ENCODE data around the gene TANC1. TPM values are rescaled to one million over a fixed set of nuclear protein-coding genes. Genes with fewer than 3 reads are reported as not detected.

Gene TANC1
- total RNA-seq, 2 experiments from 2014 or later = 0.89 to 1.1 TPM

- H3K27me3 Mint-ChIP-seq = peaks cover 1% of the 10 kb centered on the region
- ATAC-seq (no peak), DNase-seq (no peak)
- CTCF ChIA-PET = interaction anchor here (1.0 to 1.8 kb wide), 5 partner anchors 10 to 122 kb away, joined by 4 to 7 read pairs (median 4); no protein-coding TSS in a partner anchor
- intact Hi-C loops (cut with DNase I, micrococcal nuclease) = no loop called here
- H3K4me1 Mint-ChIP-seq = peaks cover 2% of the 10 kb centered on the region
- no peaks in the 10 kb centered on the region for H3K9me3 Mint-ChIP-seq (ENCODE audit: low read depth)
- POLR2A ChIA-PET = interaction anchor here (0.7 kb wide), 1 partner anchor 11 kb away, joined by 3 read pairs; no protein-coding TSS in a partner anchor
- no peak overlapping the region for H3K27ac Mint-ChIP-seq
- H3K4me3 Mint-ChIP-seq = no peak overlapping the region
- no peaks in the 10 kb centered on the region for H3K36me3 Mint-ChIP-seq (ENCODE audit: low read depth)
Measured at GRCh38 chr2:158996378-158996993, 28.0 kb downstream of the TANC1 start.

DNA sequence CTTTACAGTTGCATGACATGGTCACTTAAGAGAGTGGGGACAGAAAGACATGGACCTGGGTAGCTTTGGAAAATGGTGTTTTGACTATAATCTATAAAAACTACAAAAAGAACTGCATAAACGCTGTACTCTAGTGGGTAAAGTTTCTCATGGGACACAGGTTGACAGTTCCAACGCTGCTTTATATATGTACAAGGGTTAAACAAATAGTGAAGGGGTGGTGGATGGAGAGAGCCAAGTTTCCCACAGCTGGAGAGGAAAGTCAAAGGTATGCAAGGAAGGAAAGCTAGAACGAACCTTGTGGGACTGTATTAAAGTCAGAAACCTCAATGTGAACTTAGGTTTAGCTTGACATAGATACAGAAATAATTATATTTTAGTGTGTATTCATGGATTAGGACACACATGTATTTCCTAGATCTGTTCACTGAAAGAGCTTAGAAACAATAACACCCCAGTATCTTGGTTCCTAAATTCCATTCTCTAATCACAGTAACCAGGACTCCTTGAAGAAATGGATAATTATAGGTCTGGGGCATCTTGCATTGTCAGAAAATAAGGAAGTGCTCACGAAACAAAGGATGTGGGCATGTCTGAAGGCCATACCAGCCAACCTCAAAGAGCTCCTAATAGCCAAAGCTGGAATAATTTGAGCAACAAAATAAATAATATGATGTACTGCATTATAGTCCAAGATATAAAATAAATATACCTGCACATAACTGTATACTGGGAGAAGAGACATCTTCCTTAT is 28.8 kb downstream of the TANC1 start:
- ATAC-seq = no peak
- H3K36me3 Mint-ChIP-seq (ENCODE audit: low read depth) = no peaks in the 10 kb centered on the region
- no peak overlapping the region for H3K27ac Mint-ChIP-seq
- no peak overlapping the region for H3K4me3 Mint-ChIP-seq
- DNase-seq = no peak
- peaks cover 1% of the 10 kb centered on the region for H3K27me3 Mint-ChIP-seq
- intact Hi-C loops (cut with DNase I, micrococcal nuclease) = no loop called here
- ChIA-PET POLR2A (interaction anchor here (0.7 kb wide), 1 partner anchor 12 kb away, joined by 3 read pairs; no protein-coding TSS in a partner anchor), CTCF (interaction anchor here (1.0 to 1.8 kb wide), 5 partner anchors 9 to 122 kb away, joined by 4 to 7 read pairs (median 4); no protein-coding TSS in a partner anchor)
- peaks cover 2% of the 10 kb centered on the region for H3K4me1 Mint-ChIP-seq
- no peaks in the 10 kb centered on the region for H3K9me3 Mint-ChIP-seq (ENCODE audit: low read depth)

DNA sequence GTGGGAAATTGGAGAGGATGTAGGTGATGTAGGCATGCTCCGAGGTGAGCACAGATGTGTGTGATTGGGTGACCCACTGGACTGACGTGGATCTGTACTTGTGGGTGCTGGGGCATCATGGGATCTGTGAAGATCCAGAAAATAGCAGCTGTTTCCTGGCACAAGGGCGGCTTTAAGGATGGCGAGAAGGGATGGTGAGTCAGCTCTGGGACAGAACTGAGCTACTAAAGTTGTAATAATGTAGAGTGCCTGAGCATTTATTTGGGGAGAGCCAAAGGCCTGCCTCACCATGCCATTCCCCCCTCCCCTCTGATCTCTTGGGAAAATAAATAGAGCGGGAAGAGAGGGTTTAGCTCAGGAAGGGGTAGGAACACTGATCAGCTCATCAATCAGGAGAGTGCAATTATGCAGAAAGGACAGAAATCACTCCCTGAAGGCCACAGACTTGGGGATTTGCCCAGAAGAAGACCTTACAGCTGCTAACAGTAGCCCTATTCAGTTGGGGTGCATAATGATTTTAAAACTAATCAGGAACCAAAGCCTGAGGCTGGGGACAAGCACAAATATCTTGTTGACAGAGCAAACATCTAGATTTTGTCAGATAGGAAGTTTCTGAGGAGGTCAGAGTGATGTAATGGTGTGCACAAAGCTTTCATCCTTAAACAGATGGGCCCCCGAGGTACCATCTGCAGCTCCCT is 30.3 kb downstream of the TANC1 start:
- no peaks in the 10 kb centered on the region for H3K36me3 Mint-ChIP-seq (ENCODE audit: low read depth)

GRCh38 chr2:158999458-158999857 is 31.0 kb downstream of the TANC1 start:
- POLR2A ChIA-PET = no interaction called here
- CTCF ChIA-PET = no interaction called here
- ATAC-seq = no peak
- no peak overlapping the region for H3K27ac Mint-ChIP-seq
- no peak for DNase-seq
- intact Hi-C loops (cut with DNase I, micrococcal nuclease) = no loop called here
- no peaks in the 10 kb centered on the region for H3K9me3 Mint-ChIP-seq (ENCODE audit: low read depth)
- peaks cover 1% of the 10 kb centered on the region for H3K27me3 Mint-ChIP-seq
- no peaks in the 10 kb centered on the region for H3K36me3 Mint-ChIP-seq (ENCODE audit: low read depth)
- peaks cover 2% of the 10 kb centered on the region for H3K4me1 Mint-ChIP-seq
- H3K4me3 Mint-ChIP-seq = no peak overlapping the region

More for the DNA sequence above, 30.3 kb downstream of the TANC1 start:
- Mint-ChIP-seq H3K27ac (no peak overlapping the region), H3K27me3 (peaks cover 1% of the 10 kb centered on the region), H3K4me1 (peaks cover 2% of the 10 kb centered on the region), H3K9me3 (ENCODE audit: low read depth) (no peaks in the 10 kb centered on the region), H3K4me3 (no peak overlapping the region)
- DNase-seq = no peak
- intact Hi-C loops (cut with DNase I, micrococcal nuclease) = no loop called here
- CTCF ChIA-PET = no interaction called here
- no peak for ATAC-seq
- POLR2A ChIA-PET = no interaction called here

- intact Hi-C loops (cut with DNase I, micrococcal nuclease) = no loop called here
- DNase-seq (no peak), ATAC-seq (no peak)
- Mint-ChIP-seq H3K27me3 (peaks cover 1% of the 10 kb centered on the region), H3K9me3 (ENCODE audit: low read depth) (no peaks in the 10 kb centered on the region), H3K27ac (no peak overlapping the region), H3K4me3 (no peak overlapping the region), H3K36me3 (ENCODE audit: low read depth) (no peaks in the 10 kb centered on the region), H3K4me1 (peaks cover 2% of the 10 kb centered on the region)
- POLR2A ChIA-PET = no interaction called here
- CTCF ChIA-PET = no interaction called here
Measured at GRCh38 chr2:159000072-159000471, 31.6 kb downstream of the TANC1 start.

GRCh38 chr2:159002462-159003111 is 34.1 kb downstream of the TANC1 start:
- ChIA-PET CTCF (no interaction called here), POLR2A (interaction anchor here (0.6 kb wide), 1 partner anchor 481 kb away, joined by 3 read pairs; no protein-coding TSS in a partner anchor)

GRCh38 chr2:159003555-159003954 is 35.1 kb downstream of the TANC1 start:
- POLR2A ChIA-PET = no interaction called here
- CTCF ChIA-PET = no interaction called here
- no peaks in the 10 kb centered on the region for H3K36me3 Mint-ChIP-seq (ENCODE audit: low read depth)
- no peak overlapping the region for H3K27ac Mint-ChIP-seq
- no peak overlapping the region for H3K4me3 Mint-ChIP-seq
- no peak for ATAC-seq
- peaks cover 2% of the 10 kb centered on the region for H3K4me1 Mint-ChIP-seq
- H3K9me3 Mint-ChIP-seq (ENCODE audit: low read depth) = no peaks in the 10 kb centered on the region
- DNase-seq = no peak
- intact Hi-C loops (cut with DNase I, micrococcal nuclease) = no loop called here
- no peaks in the 10 kb centered on the region for H3K27me3 Mint-ChIP-seq

More at GRCh38 chr2:159002462-159003111, 34.1 kb downstream of the TANC1 start:
- intact Hi-C loops (cut with DNase I, micrococcal nuclease) = no loop called here
- H3K4me3 Mint-ChIP-seq = no peak overlapping the region
- H3K36me3 Mint-ChIP-seq (ENCODE audit: low read depth) = no peaks in the 10 kb centered on the region
- DNase-seq (no peak), ATAC-seq (no peak)
- H3K4me1 Mint-ChIP-seq = peaks cover 2% of the 10 kb centered on the region
- H3K27ac Mint-ChIP-seq = no peak overlapping the region
- no peaks in the 10 kb centered on the region for H3K9me3 Mint-ChIP-seq (ENCODE audit: low read depth)
- H3K27me3 Mint-ChIP-seq = no peaks in the 10 kb centered on the region

DNA sequence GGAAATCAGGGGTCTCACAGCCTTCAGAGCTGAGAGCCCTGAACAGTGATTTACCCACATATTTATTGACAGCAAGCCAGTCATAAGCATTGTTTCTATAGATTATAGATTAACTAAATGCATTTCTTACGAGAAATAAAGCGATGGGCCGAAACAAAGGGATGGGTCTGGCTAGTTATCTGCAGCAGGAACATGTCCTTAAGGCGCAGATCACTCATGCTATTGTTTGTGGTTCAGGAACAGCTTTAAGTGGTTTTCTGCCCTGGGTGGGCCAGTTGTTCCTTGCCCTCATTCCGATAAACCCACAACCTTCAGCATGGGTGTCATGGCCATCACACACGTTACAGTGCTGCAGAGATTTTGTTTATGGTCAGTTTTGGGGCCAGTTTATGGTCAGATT is 36.4 kb downstream of the TANC1 start:
- Mint-ChIP-seq H3K4me1 (no peaks in the 10 kb centered on the region), H3K4me3 (no peak overlapping the region), H3K27ac (no peak overlapping the region), H3K36me3 (ENCODE audit: low read depth) (no peaks in the 10 kb centered on the region), H3K27me3 (no peaks in the 10 kb centered on the region), H3K9me3 (ENCODE audit: low read depth) (no peaks in the 10 kb centered on the region)
- intact Hi-C loops (cut with DNase I, micrococcal nuclease) = no loop called here
- POLR2A ChIA-PET = no interaction called here
- ATAC-seq = no peak
- CTCF ChIA-PET = interaction anchor here (0.6 kb wide), 1 partner anchor 14 kb away, joined by 3 read pairs; no protein-coding TSS in a partner anchor
- DNase-seq = no peak

GRCh38 chr2:159009940-159010339 is 41.5 kb downstream of the TANC1 start:
- peaks cover 10% of the 10 kb centered on the region for H3K9me3 Mint-ChIP-seq (ENCODE audit: low read depth)
- ATAC-seq (no peak), DNase-seq (no peak)
- peaks cover 7% of the 10 kb centered on the region for H3K4me1 Mint-ChIP-seq
- H3K36me3 Mint-ChIP-seq (ENCODE audit: low read depth) = peaks cover 3% of the 10 kb centered on the region
- intact Hi-C loops (cut with DNase I, micrococcal nuclease) = no loop called here
- H3K4me3 Mint-ChIP-seq = no peak overlapping the region
- H3K27me3 Mint-ChIP-seq = peaks cover 4% of the 10 kb centered on the region
- ChIA-PET POLR2A (no interaction called here), CTCF (no interaction called here)
- no peak overlapping the region for H3K27ac Mint-ChIP-seq

DNA sequence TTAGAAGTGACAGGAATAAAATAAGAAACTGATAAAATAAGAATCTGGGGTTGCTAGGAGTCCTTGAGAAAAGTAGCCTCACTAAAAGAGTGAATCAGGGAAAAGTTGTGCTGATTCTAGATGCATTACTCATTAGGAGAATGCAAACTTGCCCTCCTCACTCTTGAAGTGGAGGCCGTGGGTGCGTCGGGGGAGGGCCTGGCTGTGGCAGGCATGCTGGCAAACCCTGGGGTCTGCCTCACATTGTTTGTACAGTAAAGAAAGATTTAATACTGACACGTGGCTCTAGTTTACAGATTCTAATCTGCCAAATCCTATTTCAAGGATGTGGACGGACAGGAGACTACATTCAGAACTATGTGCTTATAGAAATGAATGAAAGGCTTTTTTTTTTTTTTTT is 41.9 kb downstream of the TANC1 start:
- Mint-ChIP-seq H3K9me3 (ENCODE audit: low read depth) (peaks cover 12% of the 10 kb centered on the region), H3K4me1 (peaks cover 7% of the 10 kb centered on the region), H3K4me3 (no peak overlapping the region), H3K27me3 (peaks cover 4% of the 10 kb centered on the region), H3K27ac (no peak overlapping the region), H3K36me3 (ENCODE audit: low read depth) (peaks cover 3% of the 10 kb centered on the region)
- POLR2A ChIA-PET = no interaction called here
- CTCF ChIA-PET = no interaction called here
- ATAC-seq (peak; percentile 47), DNase-seq (peak; percentile 18)
- intact Hi-C loops (cut with DNase I, micrococcal nuclease) = no loop called here

- Mint-ChIP-seq H3K9me3 (ENCODE audit: low read depth) (peaks cover 18% of the 10 kb centered on the region), H3K27ac (no peak overlapping the region), H3K4me1 (peaks cover 7% of the 10 kb centered on the region), H3K4me3 (no peak overlapping the region), H3K27me3 (peaks cover 4% of the 10 kb centered on the region), H3K36me3 (ENCODE audit: low read depth) (peaks cover 7% of the 10 kb centered on the region)
- ChIA-PET POLR2A (no interaction called here), CTCF (no interaction called here)
- ATAC-seq (peak; percentile 78), DNase-seq (no peak)
- intact Hi-C loops (cut with DNase I, micrococcal nuclease) = no loop called here
Measured at GRCh38 chr2:159010963-159011362, 42.5 kb downstream of the TANC1 start.

Data from activated CD4-positive, alpha-beta T cell treated with anti-CD3 and anti-CD28 coated beads for 36 hours (primary cell).